ENCODE results near the gene FMN1. TPM values are rescaled to one million over a fixed set of nuclear protein-coding genes. Genes with fewer than 3 reads are reported as not detected.

Gene FMN1
- total and polyA plus RNA-seq, 3 donors from 2014 or later, result 17.7 to 53.7 (median 47.4) TPM

DNA sequence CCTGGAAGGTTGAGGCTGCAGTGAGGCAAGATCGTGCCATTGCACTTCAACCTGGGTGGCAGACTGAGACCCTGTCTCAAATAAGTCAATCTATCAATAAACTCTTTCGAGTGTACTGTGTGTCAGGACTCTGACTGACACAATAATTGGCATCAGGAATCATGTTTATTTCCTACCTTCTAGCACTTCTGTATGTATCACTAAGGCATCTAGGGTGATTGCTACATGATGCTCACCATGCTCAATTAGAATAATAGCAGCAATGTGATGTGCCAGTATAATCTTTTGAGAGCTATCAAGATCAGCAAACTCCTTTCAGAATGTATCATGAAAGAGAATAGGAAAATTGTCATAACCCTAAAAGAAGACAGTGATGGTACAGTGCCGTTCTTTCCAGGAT, 95.3 kb downstream of the FMN1 start:
- intact Hi-C loops (cut with DNase I; ENCODE audit: low total_unique reads), result no loop called here
- no peak overlapping the region for H3K4me3 ChIP-seq
- H3K9me3 ChIP-seq, result no peaks in the 10 kb centered on the region
- H3K27me3 ChIP-seq, result no peaks in the 10 kb centered on the region
- no peak for DNase-seq
- no peaks in the 10 kb centered on the region for H3K36me3 ChIP-seq (ENCODE audit: low read depth, missing control alignments)
- WGBS, 2 donors, result 91 to 92% methylated on average over 3 of the region's 3 CpGs
- no peak overlapping the region for H3K27ac ChIP-seq
- H3K4me1 ChIP-seq, result no peaks in the 10 kb centered on the region
- TF ChIP-seq POLR2A (IDR thresholded peaks at IDR 0.05), result no peak
- TF ChIP-seq, protein P1, sequence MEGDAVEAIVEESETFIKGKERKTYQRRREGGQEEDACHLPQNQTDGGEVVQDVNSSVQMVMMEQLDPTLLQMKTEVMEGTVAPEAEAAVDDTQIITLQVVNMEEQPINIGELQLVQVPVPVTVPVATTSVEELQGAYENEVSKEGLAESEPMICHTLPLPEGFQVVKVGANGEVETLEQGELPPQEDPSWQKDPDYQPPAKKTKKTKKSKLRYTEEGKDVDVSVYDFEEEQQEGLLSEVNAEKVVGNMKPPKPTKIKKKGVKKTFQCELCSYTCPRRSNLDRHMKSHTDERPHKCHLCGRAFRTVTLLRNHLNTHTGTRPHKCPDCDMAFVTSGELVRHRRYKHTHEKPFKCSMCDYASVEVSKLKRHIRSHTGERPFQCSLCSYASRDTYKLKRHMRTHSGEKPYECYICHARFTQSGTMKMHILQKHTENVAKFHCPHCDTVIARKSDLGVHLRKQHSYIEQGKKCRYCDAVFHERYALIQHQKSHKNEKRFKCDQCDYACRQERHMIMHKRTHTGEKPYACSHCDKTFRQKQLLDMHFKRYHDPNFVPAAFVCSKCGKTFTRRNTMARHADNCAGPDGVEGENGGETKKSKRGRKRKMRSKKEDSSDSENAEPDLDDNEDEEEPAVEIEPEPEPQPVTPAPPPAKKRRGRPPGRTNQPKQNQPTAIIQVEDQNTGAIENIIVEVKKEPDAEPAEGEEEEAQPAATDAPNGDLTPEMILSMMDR (IDR thresholded peaks at IDR 0.05), result no peak

DNA sequence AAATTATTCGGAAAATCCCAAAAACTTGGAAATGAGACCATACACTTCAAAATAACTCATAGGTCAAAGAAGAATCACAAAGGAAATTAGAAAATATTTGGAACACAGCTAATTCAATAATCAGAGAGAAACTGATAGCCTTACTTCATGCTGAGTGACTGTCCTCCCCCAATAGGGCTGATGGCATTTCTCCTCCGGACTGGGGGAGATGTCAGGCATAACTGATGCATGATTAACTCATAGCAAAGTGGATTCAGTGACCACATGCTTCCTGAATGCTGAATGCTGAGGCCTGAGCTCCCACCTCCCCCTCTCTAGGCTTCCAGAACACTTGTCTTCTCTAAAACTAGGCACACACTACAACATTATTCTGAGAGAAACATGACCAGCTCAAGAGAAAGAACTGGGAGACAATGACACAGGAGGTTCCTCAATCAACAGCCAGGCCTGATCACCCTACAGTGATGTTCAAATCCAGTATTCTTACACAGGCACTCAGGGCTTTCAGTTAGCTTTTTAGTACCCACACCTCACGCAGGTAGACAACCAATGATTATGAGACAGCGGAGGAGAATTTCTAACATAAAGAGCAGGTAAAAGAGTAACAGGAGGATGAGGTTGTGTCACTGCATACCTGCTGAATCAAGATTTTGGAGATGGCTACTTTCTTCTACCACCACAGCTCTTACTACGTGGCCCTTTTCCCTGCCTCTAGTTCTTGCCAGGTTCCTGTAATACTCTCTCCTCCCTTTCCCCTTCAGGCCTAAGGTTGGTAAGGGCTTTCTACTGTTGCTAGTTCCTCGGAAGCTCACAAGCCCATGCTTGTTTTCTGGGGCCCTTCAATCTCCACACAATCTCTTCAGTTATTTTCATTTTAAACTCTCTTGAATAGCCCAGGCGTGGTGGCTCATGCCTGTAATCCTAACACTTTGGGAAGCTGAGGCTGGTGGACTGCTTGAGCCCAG, 96.1 kb downstream of the FMN1 start:
- Histone ChIP-seq H3K4me3 (no peak overlapping the region), H3K9me3 (no peaks in the 10 kb centered on the region), H3K4me1 (no peaks in the 10 kb centered on the region), H3K27me3 (no peaks in the 10 kb centered on the region), H3K36me3 (ENCODE audit: low read depth, missing control alignments) (no peaks in the 10 kb centered on the region), H3K27ac (no peak overlapping the region)
- DNase-seq, result no peak
- intact Hi-C loops (cut with DNase I; ENCODE audit: low total_unique reads), result no loop called here
- 81 to 83% methylated on average over 7 of the region's 7 CpGs for WGBS, 2 donors
- TF ChIP-seq, protein P1 (IDR thresholded peaks at IDR 0.05), result no peak
- no peak for TF ChIP-seq POLR2A (IDR thresholded peaks at IDR 0.05)

DNA sequence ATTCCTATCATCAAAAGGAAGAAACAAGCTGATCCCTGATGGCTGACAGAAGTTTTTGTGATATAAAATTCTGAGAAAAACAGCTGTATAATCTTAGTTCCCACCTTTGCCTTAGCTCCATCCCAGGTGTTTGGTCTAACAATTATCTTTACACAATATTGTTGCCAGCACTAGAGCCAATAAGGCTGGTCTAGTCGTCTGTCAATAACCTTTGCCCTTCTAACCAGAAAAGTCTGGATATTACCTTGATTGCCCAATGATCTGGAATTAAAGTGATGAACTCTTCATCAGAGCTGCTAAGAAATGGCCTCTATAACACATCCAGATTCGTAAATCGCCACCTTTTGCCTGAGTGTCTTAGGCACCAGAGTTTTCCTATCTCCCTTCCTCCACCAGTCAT, 98.4 kb downstream of the FMN1 start:
- TF ChIP-seq, protein P1 (IDR thresholded peaks at IDR 0.05), result no peak
- H3K4me1 ChIP-seq, result no peaks in the 10 kb centered on the region
- DNase-seq, result no peak
- WGBS, 2 donors, result 92 to 98% methylated on average over 3 of the region's 3 CpGs
- H3K27me3 ChIP-seq, result no peaks in the 10 kb centered on the region
- intact Hi-C loops (cut with DNase I; ENCODE audit: low total_unique reads), result no loop called here
- H3K27ac ChIP-seq, result no peak overlapping the region
- no peak overlapping the region for H3K4me3 ChIP-seq
- no peaks in the 10 kb centered on the region for H3K36me3 ChIP-seq (ENCODE audit: low read depth, missing control alignments)
- no peaks in the 10 kb centered on the region for H3K9me3 ChIP-seq

DNA sequence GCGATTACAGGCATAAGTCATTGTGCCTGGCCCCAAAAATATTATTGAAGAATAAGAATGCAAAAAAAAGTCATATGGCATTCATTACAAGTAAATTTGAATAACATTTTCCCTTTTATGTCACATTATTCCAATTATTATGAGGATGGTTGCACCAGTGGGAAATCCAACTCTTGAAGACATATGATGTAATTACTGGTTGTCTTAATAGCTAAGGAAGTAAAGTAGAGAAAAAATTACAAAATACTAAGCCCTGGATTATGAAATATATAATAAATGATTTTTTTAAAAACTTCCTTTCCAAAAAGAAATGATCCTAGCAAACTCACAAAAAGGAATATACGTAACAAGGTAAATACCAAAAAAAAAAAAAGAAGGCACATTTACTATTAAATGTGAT, 98.9 kb downstream of the FMN1 start:
- H3K27me3 ChIP-seq, result no peaks in the 10 kb centered on the region
- H3K36me3 ChIP-seq (ENCODE audit: low read depth, missing control alignments), result no peaks in the 10 kb centered on the region
- no peak overlapping the region for H3K27ac ChIP-seq
- TF ChIP-seq, protein P1 (IDR thresholded peaks at IDR 0.05), result no peak
- TF ChIP-seq POLR2A (IDR thresholded peaks at IDR 0.05), result no peak
- intact Hi-C loops (cut with DNase I; ENCODE audit: low total_unique reads), result no loop called here
- WGBS, 2 donors, result 95 to 100% methylated on average over 2 of the region's 2 CpGs
- no peak for DNase-seq
- no peaks in the 10 kb centered on the region for H3K9me3 ChIP-seq
- H3K4me1 ChIP-seq, result no peaks in the 10 kb centered on the region
- H3K4me3 ChIP-seq, result no peak overlapping the region

DNA sequence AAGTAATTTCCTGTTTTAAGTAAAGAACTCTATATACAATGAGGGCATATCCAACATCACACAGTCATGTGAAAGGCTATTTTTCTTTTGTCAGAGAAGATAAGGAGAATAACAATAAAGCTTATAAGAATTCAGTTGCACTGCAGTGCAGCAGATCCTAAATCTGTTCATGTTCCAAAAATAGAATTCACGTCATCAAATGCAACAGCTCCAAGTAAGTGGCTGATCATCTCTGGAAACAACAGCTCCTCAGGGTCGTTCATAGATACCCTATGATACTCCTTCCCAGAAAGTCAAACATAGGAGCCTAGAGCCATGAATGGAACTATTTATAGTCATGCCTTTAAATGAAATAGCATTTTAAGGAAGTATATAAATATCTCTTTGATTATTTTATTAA, 100.2 kb downstream of the FMN1 start:
- WGBS, 2 donors, result 15 to 41% methylated on average over 2 of the region's 2 CpGs
- Histone ChIP-seq H3K4me3 (no peak overlapping the region), H3K36me3 (ENCODE audit: low read depth, missing control alignments) (no peaks in the 10 kb centered on the region), H3K27ac (no peak overlapping the region), H3K9me3 (no peaks in the 10 kb centered on the region), H3K27me3 (no peaks in the 10 kb centered on the region), H3K4me1 (no peaks in the 10 kb centered on the region)
- DNase-seq, result no peak
- intact Hi-C loops (cut with DNase I; ENCODE audit: low total_unique reads), result no loop called here
- TF ChIP-seq, protein P1 (IDR thresholded peaks at IDR 0.05), result no peak
- no peak for TF ChIP-seq POLR2A (IDR thresholded peaks at IDR 0.05)

All from testis (tissue), 3 donors.